Activated T-helper 1 cell treated with Interleukin-2 at 50 U/mL for 16 hours (primary cell): ENCODE measurements around the gene OLAH.
"Not testable (repeated sequence)": the region's sequence is repeated elsewhere in the genome, so short reads cannot be mapped to it uniquely, and the experiment has no call there.

Experiments used
- DNase-seq: peaks from one replicate; pipeline ENCODE4 v3.0.0-alpha.2; 2020; ENCODE audit warnings: low read depth

The OLAH gene

GRCh38 chr10:15043674-15044073 lies at the start of gene OLAH:
OLAH (plus strand) TSS chr10:15043943; CDS start chr10:15047289, 3,346 bp downstream.
- DNase-seq = no peak

GRCh38 chr10:14995964-14996565 lies 47.7 kb upstream of the OLAH start:
- no peak for DNase-seq

- not testable (repeated sequence) for DNase-seq
These were observed 30.2 kb upstream of the OLAH start for GRCh38 chr10:15013530-15013929.

- no peak for DNase-seq
These were observed 28.3 kb upstream of the OLAH start for GRCh38 chr10:15015451-15015850.

GRCh38 chr10:15020966-15021365 lies 22.8 kb upstream of the OLAH start:
- not testable (repeated sequence) for DNase-seq

- not testable (repeated sequence) for DNase-seq
These were observed 20.7 kb upstream of the OLAH start for GRCh38 chr10:15023079-15023478.

- DNase-seq = not testable (repeated sequence)
These were observed 19.4 kb upstream of the OLAH start for GRCh38 chr10:15024017-15025004.

- DNase-seq = not testable (repeated sequence)
These were observed 18.7 kb upstream of the OLAH start for GRCh38 chr10:15025040-15025439.

GRCh38 chr10:15027741-15028140 lies 16.0 kb upstream of the OLAH start:
- no peak for DNase-seq

- DNase-seq = no peak
These were observed 8.1 kb upstream of the OLAH start for GRCh38 chr10:15035385-15036301.

- no peak for DNase-seq
These were observed 6.1 kb upstream of the OLAH start for GRCh38 chr10:15037691-15038090.

GRCh38 chr10:15038416-15038815 lies 5.3 kb upstream of the OLAH start:
- no peak for DNase-seq

GRCh38 chr10:15045380-15045779 lies 1.6 kb downstream of the OLAH start:
- DNase-seq = no peak

- DNase-seq = no peak
These were observed 2.9 kb downstream of the OLAH start for GRCh38 chr10:15046626-15047025.

GRCh38 chr10:15049533-15049932 lies 5.8 kb downstream of the OLAH start:
- DNase-seq = no peak

- DNase-seq = no peak
These were observed 8.4 kb downstream of the OLAH start for GRCh38 chr10:15052121-15052520.

GRCh38 chr10:15053061-15053460 lies 9.3 kb downstream of the OLAH start:
- DNase-seq = no peak

- no peak for DNase-seq
These were observed 14.9 kb downstream of the OLAH start for GRCh38 chr10:15058689-15059088.

GRCh38 chr10:15059914-15060313 lies 16.2 kb downstream of the OLAH start:
- DNase-seq = no peak

GRCh38 chr10:15060638-15061037 lies 16.9 kb downstream of the OLAH start:
- DNase-seq = no peak

- no peak for DNase-seq
These were observed 23.4 kb downstream of the OLAH start for GRCh38 chr10:15067154-15067553.

GRCh38 chr10:15068802-15069201 lies 25.1 kb downstream of the OLAH start:
- no peak for DNase-seq
